Calu3 (cell line): Measurements from ENCODE around the gene METTL23. TPM values are rescaled to one million over a fixed set of nuclear protein-coding genes. Genes with fewer than 3 reads are reported as not detected.

ENCODE experiments used
- BruUV-seq: library from RNA; stranded (reverse); fragments of 400-500 nt; replicated peaks from 2 replicates; lab custom pipeline; 2021; lab: Mats Ljungman, UMichigan
- CTCF ChIA-PET: fragments of 300-600 bp; sonication (Branson Sonifier 250); formaldehyde crosslinking; loops from one replicate; lab custom pipeline; 2022; ENCODE audit warnings: antibody characterized with exemption; lab: Charles Lee
- DNase-seq: peaks from one replicate; pipeline ENCODE4 v3.0.0; 2022
- H3K27ac Mint-ChIP-seq: one replicate; pipeline ENCODE4 v1.8.0; 2022; ENCODE audit warnings: mixed read lengths; ENCODE audit not compliant: unreplicated experiment
- H3K27me3 Mint-ChIP-seq: one replicate; pipeline ENCODE4 v1.8.0; 2022; ENCODE audit warnings: mixed read lengths; ENCODE audit not compliant: unreplicated experiment
- H3K36me3 Mint-ChIP-seq: one replicate; pipeline ENCODE4 v1.8.0; 2022; ENCODE audit warnings: mild to moderate bottlenecking, moderate library complexity, mixed read lengths; ENCODE audit not compliant: insufficient read depth, unreplicated experiment
- H3K4me1 Mint-ChIP-seq: one replicate; pipeline ENCODE4 v1.8.0; 2022; ENCODE audit warnings: mild to moderate bottlenecking, low read depth, mixed read lengths; ENCODE audit not compliant: unreplicated experiment
- H3K4me3 Mint-ChIP-seq: one replicate; pipeline ENCODE4 v1.8.0; 2022; ENCODE audit warnings: mild to moderate bottlenecking, low read depth, moderate library complexity, mixed read lengths; ENCODE audit not compliant: unreplicated experiment
- H3K9me3 Mint-ChIP-seq: one replicate; pipeline ENCODE4 v1.8.0; 2022; ENCODE audit warnings: low read depth, mixed read lengths; ENCODE audit not compliant: unreplicated experiment
- CTCF ChIP-seq: fragments of 200-600 bp; IDR thresholded peaks from one replicate; pipeline ENCODE4 v1.8.0; 2022; ENCODE audit warnings: antibody characterized with exemption; ENCODE audit not compliant: unreplicated experiment
- intact Hi-C: fragments of 100-400 bp; cut with micrococcal nuclease; formaldehyde crosslinking; loops from one replicate; pipeline ENCODE4 v1.10.0; 2022; ENCODE audit not compliant: unreplicated experiment
- total RNA-seq: library from RNA; stranded (reverse); gene quantifications from 2 replicates; pipeline ENCODE4 v1.2.3, GENCODE V29; 2022

METTL23 gene
- total RNA-seq, 1 experiment from 2014 or later = 58.1 TPM

- no peak for TF ChIP-seq CTCF
- Mint-ChIP-seq H3K4me1 (no peaks in the 10 kb centered on the region), H3K27ac (no peak overlapping the region), H3K36me3 (no peaks in the 10 kb centered on the region), H3K4me3 (no peak overlapping the region), H3K9me3 (no peaks in the 10 kb centered on the region), H3K27me3 (peaks cover 18% of the 10 kb centered on the region)
- CTCF ChIA-PET = no interaction called here
- intact Hi-C loops = no loop called here
- no peak for DNase-seq
- no TSS peak for BruUV-seq
Measured at GRCh38 chr17:76686538-76687297, 39.9 kb upstream of the METTL23 start.

- Mint-ChIP-seq H3K36me3 (no peaks in the 10 kb centered on the region), H3K27ac (no peak overlapping the region), H3K4me3 (no peak overlapping the region), H3K9me3 (no peaks in the 10 kb centered on the region), H3K27me3 (peaks cover 18% of the 10 kb centered on the region), H3K4me1 (no peaks in the 10 kb centered on the region)
- DNase-seq = no peak
- intact Hi-C loops = no loop called here
- BruUV-seq = no TSS peak
- TF ChIP-seq CTCF = no peak
- CTCF ChIA-PET = no interaction called here
Measured at GRCh38 chr17:76687298-76688164, 39.1 kb upstream of the METTL23 start.

GRCh38 chr17:76688165-76688622 lies 38.4 kb upstream of the METTL23 start:
- Mint-ChIP-seq H3K27ac (no peak overlapping the region), H3K36me3 (no peaks in the 10 kb centered on the region), H3K9me3 (no peaks in the 10 kb centered on the region), H3K27me3 (peaks cover 18% of the 10 kb centered on the region), H3K4me1 (no peaks in the 10 kb centered on the region), H3K4me3 (no peak overlapping the region)
- no peak for DNase-seq
- no TSS peak for BruUV-seq
- CTCF ChIA-PET = no interaction called here
- no peak for TF ChIP-seq CTCF
- intact Hi-C loops = no loop called here

GRCh38 chr17:76689859-76690258 lies 36.8 kb upstream of the METTL23 start:
- intact Hi-C loops = no loop called here
- no peak for TF ChIP-seq CTCF
- peaks cover 18% of the 10 kb centered on the region for H3K27me3 Mint-ChIP-seq
- no peak for DNase-seq
- no peaks in the 10 kb centered on the region for H3K36me3 Mint-ChIP-seq
- no TSS peak for BruUV-seq
- CTCF ChIA-PET = interaction anchor here (0.7 to 1.3 kb wide), 2 partner anchors 9 to 242 kb away, joined by 4 read pairs; no protein-coding TSS in a partner anchor
- H3K4me1 Mint-ChIP-seq = no peaks in the 10 kb centered on the region
- H3K9me3 Mint-ChIP-seq = no peaks in the 10 kb centered on the region
- no peak overlapping the region for H3K27ac Mint-ChIP-seq
- H3K4me3 Mint-ChIP-seq = no peak overlapping the region
